GM21381 (cell line): ENCODE data around the gene CIB4.

Source experiments
- ATAC-seq: cut with Tn5 transposase; IDR thresholded peaks from one replicate; pipeline ENCODE4 v1.9.1; 2021; ENCODE audit warnings: mild to moderate bottlenecking, moderate library complexity; ENCODE audit not compliant: unreplicated experiment

The CIB4 gene

DNA sequence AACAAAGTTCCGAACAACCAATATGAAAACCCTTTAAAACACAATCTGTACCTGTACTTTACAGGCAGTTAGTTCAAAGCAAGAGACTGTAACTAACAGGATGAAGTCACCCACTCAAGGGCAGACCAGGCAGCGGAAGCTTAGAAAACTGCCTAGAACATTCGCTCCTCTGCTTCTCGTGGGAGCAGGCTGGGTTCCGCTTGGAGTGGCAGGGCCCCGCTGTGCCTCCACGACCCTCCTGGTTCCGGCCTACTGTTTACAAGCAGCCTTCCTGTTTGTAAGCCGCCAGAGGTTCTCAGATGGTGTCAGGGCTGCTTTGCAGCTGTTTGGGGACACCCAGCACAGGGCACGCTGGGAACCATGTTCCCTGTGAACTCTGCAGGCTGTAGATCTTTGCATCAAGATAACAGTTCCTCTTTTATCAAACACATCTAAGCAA lies 31.3 kb downstream of the CIB4 start:
- ATAC-seq, result no peak

DNA sequence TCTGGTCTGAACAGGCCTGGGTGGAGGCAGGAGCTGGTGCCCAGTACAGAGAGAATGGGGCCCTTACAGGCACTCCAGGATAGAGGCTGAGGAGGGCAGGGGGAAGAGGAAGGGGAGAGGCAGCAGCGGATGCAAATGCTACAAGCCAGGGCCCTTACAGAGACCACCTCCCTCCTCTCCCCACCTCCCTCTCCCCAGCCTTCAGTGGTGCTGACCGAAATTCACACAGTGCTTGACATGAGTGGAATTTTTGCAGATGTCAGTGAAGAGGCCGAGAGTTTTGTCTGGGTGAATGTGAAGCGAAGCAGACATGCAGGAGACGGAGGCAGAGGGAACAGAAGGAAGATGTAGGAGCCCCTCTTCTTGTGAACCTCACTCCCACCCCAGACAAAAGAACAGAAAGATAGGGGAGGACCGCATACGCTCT lies 31.9 kb downstream of the CIB4 start:
- no peak for ATAC-seq

DNA sequence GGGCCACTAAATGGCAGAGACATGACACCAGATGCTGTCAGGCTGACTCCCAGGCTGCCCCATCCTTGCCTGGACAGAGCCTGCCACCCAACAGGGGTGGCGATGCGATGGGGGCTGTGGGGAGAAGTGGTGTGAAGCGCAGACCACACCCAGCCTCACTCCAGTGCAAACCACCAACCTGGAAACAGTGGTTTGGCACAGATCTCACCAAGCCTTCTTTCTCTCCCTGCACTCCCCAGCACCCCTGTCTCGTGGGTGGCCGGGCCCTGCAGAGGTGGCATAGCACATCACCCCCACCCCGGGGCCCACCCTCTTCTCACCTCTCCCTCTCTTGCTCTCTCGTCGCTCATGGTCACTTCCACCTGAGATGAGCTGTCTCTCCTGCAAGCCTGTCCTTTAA lies 32.6 kb downstream of the CIB4 start:
- ATAC-seq, result no peak

DNA sequence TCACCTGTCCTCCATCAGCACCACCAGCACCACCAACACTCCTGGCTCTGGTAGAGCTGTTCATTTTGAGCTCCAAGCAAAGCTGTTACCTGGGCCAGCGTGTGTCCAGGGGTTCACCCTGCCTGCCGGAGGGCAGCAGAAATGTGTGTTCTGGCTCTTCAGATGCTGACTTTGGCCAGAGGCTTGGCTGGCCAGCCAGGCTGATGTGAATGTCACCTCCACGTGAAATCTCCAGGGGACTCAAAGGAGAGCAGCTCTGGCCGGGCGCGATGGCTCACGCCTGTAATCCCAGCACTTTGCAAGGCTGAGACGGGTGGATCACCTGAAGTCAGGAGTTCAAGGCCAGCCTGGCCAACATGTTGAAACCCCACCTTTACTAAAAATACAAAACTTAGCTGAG lies 33.5 kb downstream of the CIB4 start:
- no peak for ATAC-seq

DNA sequence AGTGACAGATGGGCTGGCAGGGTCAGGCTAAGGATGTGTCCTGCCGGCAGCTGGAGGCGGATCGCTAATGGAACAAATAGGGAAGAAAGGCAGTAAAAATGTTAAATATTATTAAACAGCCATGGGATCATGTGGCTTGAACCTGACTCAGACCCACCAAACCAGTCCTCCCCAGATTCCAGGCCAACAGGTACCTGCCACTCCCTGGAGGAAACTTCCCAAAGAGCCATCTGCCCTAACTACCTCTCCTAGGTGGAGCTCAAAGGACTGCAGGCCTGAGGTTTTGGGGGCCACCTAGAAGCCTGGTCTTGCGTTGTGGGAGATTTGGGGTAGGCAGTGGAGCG lies 34.3 kb downstream of the CIB4 start:
- no peak for ATAC-seq

DNA sequence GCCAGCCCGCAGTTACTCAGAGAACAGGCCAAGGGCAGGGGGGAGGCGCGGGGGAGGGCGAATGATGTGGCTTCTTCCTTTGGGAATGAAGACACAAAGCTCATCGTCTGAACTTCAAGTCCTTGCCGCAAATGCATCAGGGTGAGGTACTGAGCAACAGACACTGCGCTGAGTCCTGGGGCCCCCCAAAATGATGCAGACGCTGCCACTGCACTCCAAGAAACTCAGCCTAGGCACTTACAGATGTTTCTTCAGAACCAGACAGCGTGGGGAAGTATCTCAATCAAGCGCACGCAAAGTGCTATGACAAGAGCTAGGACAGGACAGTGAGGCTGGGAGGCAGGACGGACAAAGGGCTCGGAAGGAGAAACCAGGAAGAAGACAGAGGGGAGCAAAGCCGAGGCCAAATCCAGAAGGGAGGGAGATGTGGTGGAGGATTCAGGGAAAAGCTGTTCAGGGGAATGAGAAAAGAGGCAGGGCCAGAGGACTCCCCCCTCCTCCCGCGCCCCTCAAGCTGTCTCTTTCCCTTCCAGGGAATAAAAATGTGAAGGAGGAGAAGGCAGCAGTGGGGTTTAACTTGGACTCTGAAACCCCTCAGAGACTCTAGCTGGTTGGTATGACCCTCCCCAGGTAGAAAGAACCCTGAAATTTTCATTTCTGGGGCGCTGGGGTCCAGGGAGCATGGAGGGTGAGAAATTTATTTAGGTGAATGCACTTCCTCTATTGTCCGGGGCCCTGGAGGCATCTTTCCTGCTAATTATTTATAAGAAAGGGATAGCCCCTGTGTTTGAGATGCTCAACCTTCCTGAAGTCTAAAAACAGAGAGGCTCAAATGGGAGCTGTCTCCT lies 34.9 kb downstream of the CIB4 start:
- ATAC-seq, result no peak

DNA sequence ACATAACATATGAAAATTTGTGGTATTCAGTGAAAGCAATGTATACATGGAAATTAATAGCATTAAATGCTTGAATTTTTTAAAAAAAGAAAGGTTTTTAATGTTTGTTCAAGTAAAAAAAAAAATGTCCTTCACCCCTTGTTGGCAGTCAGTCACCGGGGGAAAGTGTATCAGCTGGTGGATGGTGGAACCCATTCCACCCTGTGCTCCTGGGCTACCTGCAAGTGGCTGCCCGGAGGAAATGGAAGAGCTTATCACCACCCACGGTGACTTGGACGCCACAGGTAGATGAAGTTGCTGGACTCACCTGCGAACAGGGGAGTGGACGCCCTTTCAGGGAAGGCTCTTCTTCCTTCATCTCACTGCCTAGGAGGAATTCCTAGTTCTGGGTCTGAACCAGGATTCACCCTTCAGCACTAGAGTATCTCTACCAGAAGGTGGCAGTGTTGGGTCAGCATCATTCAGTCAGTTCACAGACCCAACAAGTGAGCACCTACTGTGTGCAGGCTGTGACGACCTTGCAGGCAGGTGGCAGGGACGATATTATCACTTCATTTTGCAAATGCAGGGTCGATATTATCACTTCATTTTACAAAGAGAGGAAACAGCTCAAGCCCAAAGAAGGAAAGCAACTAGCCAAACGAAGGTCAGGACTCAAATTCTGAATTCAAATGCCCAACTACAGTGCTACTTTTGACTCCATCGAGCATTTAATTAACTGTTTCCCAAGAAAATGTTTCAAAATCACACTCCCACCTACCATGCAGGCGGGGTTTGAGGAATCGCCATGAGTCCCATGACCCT lies 35.8 kb downstream of the CIB4 start:
- no peak for ATAC-seq

DNA sequence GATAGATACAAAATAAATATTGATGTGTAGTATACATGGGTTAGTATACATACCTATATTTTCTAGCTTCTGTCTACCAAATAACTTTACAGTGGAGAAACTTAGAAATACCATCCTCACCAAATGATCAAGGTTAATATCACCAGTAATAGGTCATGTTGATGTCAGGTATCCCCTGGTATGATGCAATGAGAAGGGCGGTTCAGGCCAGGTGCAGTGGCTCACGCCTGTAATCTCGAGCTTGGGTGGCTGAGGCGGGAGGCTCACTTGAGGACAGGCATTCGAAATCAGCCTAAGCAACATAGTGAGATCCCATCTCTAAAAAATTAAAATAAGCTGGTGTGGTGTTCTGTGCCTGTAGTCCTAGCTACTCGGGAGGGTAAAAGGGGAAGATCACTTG lies 38.6 kb downstream of the CIB4 start:
- ATAC-seq, result no peak

DNA sequence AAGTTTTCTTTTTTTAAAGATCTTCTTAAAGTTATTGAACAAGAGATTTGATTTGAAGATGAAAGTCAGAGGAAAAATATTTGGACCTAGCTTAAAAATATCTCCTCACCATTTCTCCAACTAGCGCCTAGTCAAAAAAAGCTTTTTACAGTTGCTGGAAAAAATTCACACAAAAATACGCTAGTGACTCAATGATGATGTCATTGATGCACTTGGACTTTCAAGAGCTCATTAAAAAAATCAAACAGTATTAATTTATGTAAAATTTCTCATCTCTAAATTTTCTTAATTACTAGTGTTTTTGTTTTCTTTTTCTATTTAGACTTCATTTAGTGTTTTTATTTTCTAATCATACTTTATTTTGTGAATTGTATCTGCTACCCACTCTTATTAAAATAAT lies 41.8 kb downstream of the CIB4 start:
- no peak for ATAC-seq

DNA sequence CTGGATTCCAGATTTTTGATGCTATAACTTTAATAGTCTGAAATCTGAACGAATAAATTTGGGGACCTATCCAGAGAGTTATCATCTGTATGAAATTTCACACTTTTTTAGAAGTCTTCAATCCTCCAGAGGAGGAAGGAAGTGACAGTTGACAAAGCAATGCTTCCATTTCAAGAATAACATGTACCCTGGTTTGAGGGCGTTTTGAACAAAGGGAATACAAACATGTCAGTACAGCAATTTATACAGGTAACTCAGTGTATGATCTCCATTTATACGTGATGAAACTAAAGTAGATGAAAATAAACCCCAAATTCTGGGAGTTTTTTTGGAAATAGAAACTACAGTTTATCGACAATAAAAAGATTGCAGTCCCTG lies 42.2 kb downstream of the CIB4 start:
- ATAC-seq, result no peak

DNA sequence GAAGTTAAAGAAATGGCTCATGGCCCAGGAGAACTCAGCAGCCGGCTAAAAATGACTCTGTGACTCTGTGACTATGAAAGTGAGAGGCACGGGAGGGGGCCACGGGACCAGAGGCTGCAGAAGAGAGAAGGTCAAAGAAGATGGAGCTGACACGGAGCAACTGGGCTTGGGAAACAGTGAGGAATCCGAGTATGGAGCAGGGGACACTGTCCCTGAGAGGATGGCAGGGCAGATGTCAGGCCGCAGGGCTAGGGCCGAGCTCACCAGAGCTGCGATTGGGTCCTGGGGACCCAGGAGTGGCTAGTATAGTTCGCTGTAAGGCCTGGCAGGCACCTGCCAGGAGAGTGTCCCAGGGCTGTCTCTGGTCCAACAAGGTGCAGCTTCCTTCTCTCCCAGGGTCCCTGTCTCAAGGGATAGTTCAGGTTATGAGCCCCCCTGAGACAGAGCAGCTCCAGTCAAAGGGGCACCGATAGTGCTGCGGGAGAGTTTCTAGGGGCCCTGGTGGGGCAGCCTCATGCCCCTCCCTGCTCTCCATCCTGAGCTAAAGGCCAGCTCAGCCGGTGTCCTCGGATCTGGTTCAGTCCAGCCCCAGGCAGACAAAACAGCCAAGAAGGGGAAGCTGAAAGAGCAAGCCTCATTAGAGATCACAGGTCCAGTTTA lies 42.7 kb downstream of the CIB4 start:
- ATAC-seq, result no peak

DNA sequence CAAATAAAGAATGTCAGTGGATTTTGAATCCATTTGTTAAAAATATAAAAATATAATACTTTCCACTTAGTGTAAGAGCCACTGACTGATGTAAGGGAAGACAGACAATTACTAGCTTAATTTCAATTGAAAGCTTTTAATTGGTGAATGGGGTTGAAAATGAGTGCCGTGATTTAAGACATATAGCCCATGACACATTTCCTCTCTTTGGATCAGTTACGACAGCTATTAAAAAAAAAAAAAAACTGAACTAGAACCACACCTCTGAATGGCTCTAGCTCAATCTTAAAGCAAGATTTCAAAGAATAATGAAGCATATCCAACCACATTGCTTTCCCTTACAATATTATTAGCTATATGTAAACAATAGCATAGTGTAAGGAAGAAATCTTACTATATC lies 44.0 kb downstream of the CIB4 start:
- no peak for ATAC-seq

DNA sequence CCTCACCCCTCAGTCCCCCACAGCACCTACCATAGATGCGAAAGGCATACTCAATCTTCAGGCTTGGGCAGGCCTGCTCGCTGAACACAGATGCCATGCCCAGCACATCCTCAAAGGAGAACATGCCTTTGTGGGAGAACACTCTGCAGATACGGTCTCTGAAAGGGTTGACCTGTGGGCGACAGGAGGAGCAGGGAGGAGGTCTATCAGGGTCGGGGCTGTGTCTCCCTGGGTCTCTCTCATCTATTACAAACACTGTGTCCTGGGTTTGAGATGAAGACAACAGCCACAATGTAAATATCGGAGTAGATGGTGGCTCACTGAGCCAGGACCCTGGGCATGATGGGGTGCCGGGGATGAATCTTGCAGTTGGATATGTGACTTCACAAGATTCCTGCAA lies 46.0 kb downstream of the CIB4 start:
- ATAC-seq, result no peak

DNA sequence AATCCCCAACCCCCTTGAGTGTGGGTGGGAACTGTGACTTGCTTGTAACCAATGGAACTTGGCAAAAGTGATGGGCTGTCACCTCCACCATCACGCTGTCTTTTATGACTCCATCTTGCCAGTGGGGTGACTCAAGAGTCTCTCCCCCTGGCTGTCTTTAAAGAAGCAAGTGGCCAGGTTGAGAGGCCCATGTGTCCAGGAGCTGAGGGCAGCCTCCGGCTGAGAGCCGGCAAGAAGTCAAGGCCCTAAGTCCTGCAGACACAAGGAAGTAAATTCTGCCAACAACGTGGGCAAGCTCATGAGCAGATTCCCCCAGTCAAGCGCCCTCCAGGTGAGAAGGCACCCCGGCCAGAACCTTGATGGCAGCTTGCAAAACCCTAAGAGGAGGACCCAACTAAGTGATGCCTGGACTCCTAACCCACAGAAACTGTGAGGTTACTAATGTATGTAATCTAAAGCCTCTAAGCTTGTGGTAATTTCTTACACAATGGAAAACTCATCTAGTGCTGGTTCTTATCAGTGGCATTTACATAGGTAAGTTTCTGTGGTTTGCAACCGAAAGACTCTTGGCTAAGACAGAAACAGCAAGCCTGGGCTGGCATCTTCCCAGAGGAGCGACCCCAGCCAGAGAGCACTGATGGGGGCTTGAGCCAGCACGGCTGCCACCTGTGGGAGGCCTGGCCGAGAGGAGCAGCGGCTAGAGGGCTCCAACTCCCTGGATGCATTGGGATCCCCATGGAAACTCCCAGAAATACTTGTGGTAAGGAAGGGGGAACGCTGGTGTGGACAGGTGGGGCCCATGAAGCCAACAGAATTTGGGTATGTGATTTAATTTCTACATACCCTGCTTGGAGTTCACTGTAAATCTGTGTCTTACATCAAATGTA lies 49.3 kb downstream of the CIB4 start:
- ATAC-seq, result no peak

DNA sequence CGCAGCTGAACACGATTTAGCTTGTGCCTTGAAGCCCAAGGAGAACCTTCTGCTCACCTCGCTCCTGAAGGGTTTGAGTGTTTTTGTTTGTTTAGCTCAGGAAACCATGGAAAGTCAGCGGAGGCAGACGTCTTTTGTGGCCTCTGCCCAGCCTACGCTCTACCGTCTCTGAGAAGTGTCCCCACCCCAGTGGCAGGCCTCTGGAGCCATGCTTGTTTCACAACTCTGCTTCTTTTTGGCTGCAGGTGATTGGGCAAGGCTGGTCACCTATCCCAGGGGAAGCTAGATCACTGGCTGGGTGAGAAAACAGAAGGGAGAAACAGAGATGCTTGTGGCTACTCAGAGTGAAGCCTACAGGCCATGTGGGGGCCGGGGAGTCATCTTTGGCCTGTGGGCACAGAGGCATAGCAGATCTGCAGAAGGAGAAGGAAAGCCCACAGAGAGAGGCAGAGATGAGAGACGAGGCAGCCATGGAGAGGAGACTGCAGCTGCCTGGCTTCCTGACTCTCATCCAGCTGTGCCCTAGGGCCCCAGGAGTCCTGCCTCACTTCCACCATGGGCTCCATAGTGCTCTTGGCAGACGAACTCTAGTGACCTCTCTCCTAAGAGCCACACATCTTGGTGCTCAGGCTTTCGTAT lies 50.1 kb downstream of the CIB4 start:
- no peak for ATAC-seq

DNA sequence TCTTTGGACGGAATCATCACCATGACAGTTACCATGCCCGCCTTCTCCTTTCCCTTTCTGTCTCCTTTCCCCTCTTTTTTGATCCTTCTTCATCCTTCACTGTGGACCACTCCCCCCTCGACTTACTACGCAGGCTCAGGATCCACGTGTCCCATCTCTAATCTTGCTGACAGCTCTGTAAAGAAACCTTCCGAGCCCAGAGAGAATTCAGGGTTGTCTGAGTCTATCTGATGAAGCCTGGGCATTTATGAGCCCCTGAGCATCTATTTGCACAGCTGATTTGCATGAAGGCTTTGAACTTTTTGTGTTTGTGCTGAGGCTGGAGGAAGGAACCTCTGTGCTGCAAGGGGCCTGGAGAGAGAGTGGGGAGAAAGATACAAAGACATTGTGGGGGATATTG lies 50.7 kb downstream of the CIB4 start:
- ATAC-seq, result no peak

DNA sequence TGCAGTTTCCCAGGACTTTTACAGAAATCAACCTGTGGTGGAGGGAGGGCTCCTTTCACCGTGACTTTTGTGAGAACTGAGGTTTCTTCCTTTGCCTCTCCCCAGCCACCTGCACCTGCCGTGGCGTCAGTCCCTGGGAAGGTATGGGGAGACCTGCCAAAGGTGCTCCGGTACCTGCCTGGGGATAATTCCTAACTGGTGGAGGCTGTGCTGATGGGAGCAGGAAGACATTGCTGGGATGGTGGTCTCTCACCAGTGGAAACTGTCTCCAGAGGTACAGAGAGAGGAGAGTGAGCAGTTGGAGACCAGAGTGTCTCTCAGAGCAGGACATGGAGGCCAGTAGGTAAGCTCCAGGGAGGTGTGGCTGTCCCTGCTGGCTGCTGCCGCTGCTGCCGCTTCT lies 52.6 kb downstream of the CIB4 start:
- no peak for ATAC-seq

DNA sequence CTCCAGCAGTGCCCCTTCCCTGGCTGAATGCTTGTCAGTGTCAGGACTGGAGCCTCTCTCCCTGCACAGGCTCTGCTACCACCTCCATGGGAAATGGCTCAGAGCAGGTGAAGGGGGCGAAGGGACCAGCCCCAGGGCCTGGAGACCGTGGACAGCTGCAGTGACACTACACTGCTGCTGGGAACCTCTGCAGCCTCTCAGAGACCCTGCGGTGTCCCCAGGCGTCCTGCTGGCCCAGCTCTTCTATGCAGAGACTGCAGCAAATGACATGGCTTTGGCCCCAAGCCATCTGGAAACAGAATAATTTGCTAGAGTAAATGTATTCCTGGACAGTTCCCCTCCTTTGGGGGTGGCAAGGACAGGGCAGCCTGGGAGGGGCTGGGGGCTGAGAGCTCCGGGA lies 53.2 kb downstream of the CIB4 start:
- ATAC-seq, result no peak

DNA sequence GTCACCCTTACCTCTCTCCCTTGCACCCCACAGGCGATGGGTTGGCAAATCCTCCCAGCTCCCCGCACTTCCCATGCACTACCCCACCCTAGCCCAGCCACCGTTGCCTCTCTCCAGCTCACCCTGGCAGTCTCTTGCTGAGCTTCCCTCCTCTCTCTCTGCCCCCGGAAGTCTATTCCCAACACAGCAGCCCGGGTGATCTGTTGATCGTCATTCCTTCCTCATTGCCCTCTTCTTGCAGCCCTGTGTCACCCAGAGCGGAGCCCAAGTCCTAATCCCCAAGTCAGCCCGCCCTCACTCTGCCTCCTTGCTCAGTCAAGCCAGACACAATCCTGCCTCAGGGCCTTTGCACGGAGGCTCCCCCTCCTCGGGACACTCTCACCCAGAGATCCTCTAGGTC lies 55.2 kb downstream of the CIB4 start:
- ATAC-seq, result no peak

DNA sequence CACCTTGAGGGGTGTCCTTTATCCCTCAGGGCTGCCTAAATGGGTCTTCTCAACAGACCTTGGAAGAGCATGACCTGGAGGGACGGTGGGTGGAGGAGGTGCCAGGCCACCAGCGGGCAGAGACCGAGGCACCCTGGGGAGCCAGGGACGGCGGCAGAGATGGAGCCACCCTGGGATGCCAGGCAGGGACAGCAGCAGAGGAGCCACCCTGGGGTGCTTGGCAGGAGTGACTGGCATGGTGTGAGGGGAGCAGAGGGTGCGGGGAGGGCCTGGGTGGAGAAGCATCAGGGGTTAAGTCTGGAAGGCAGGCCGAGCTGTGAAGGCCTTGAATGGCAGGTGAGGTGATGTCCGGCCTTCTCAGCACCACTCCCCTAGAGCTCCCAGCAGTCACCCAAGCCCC lies 56.1 kb downstream of the CIB4 start:
- no peak for ATAC-seq
